Measurements from ENCODE around the gene SYNC. TPM values are rescaled to one million over a fixed set of nuclear protein-coding genes. Genes with fewer than 3 reads are reported as not detected.

SYNC gene
- total and polyA plus RNA-seq, 2 of the 8 experiments (the other 6 are each of a cell fraction or from before 2014, with no cell fraction given), result 0.06 to 0.17 TPM

DNA sequence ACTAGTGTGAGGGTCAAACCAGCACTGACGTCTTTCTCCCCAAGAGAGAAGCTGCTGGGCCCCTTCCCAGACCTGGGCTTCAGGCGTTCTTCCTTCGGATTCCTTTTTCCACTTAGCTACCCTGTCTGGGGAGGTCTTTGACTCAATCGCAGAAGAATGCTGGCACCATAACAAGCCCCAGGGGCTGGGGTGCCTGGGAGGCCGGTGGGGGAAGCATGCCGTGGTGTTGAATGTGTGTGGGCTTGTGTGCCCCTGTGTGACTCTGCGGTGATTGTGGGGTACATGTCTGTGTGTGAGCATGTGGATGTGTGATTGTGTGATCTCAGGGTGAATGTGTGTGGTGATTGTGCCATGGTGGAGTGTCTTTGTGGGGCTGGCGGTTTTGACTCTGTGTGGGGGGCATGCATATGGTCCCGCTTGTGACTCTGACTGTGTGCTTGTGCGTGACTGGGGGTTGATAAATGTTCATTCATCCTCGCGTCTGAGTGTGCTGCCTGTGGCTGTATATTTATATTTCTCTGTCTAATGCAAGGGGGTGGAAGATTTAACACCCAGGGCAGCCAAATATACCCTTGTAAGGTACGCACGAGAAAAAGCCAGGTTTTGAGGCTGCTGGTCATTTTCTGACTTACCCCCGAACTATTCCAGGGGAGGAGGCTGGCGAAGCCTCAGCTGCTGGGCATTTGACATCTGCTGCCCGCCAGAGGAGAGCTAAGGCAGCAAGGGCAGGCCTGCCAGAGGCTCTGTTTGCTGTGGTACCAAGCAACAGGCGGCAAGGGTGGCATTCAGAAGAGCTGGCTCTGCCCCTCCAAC is 1.1 kb upstream of the SYNC start:
- Histone ChIP-seq H3K23ac (ENCODE audit: insufficient read length) (no peak overlapping the region), H4K20me1 (replicated peaks in 1 of 2; ENCODE audit: control insufficient read depth in 1 of 2, insufficient read depth in 2 of 2, low read length in 2 of 2) (no peaks in the 10 kb centered on the region), H4K5ac (ENCODE audit: insufficient read length, low read depth, low read length) (no peak overlapping the region), H2BK20ac (ENCODE audit: low read length) (peak overlapping the region; percentile 82; the same call in 1 of the 2 replicates), H2BK15ac (ENCODE audit: low read length) (peak overlapping the region; percentile 55; the same call in 1 of the 2 replicates), H3K27me3 (replicated peaks in 1 of 4; ENCODE audit: control insufficient read depth in 3 of 4, extremely low read depth in 1 of 4, insufficient read depth in 3 of 4, low read length in 3 of 4) (peaks cover 5 to 35% (median 29%) of the 10 kb centered on the region in 4 experiments), H3K36me3 (ENCODE audit: control insufficient read depth in 2 of 4, insufficient read depth in 4 of 4, low read length in 3 of 4) (no peaks in the 10 kb centered on the region), H4K8ac (ENCODE audit: extremely low read depth, insufficient read depth, low read length) (peak overlapping the region; percentile 57; the same call in 1 of the 2 replicates), H3K9me3 (ENCODE audit: insufficient read depth in 2 of 2, low read depth in 1 of 2, low read length in 1 of 2) (no peaks in the 10 kb centered on the region), H3K27ac (ENCODE audit: low read depth, low read length) (no peak overlapping the region), H3K4me3 (ENCODE audit: extremely low read depth in 1 of 4, insufficient read depth in 2 of 4, low read depth in 3 of 4, low read length in 4 of 4) (peak overlapping the region in 2 of 4 experiments; percentile 29 to 69; a peak in 4 of 8 replicates), H2BK120ac (replicated peaks; ENCODE audit: low read depth, low read length) (no peak overlapping the region), H3K4me1 (replicated peaks in 1 of 4; ENCODE audit: control insufficient read depth in 3 of 4, insufficient read depth in 4 of 4, low read length in 3 of 4) (peaks cover 0 to 15% (median 6%) of the 10 kb centered on the region in 4 experiments; a peak in 6 of 7 replicates), H2BK5ac (ENCODE audit: low read depth, low read length) (no peak overlapping the region), H2BK12ac (ENCODE audit: low read depth, low read length) (peak overlapping the region; percentile 80; the same call in 1 of the 2 replicates), H3K4me2 (ENCODE audit: insufficient read depth in 1 of 2, low read depth in 2 of 2, low read length in 2 of 2) (peak overlapping the region; percentile 78 to 98), H3K56ac (replicated peaks; ENCODE audit: insufficient read length, low read depth, low read length) (no peak overlapping the region), H3K4ac (replicated peaks; ENCODE audit: insufficient read length, low read depth, low read length) (no peak overlapping the region), H2AFZ (ENCODE audit: low read length) (no peak overlapping the region), H3K23me2 (ENCODE audit: low read depth, low read length) (peaks cover 9% of the 10 kb centered on the region; the same call in 1 of the 2 replicates), H3K79me2 (ENCODE audit: control insufficient read depth in 1 of 2, insufficient read depth in 2 of 2, low read length in 2 of 2) (no peaks in the 10 kb centered on the region), H4K91ac (replicated peaks; ENCODE audit: insufficient read length, low read length) (no peak overlapping the region), H3K14ac (ENCODE audit: insufficient read length) (no peak overlapping the region), H2AK5ac (ENCODE audit: low read depth, low read length) (peak overlapping the region; percentile 72; the same call in 1 of the 2 replicates), H3K9ac (replicated peaks in 1 of 4; ENCODE audit: extremely low read depth in 1 of 4, low read depth in 3 of 4, low read length in 3 of 4) (peak overlapping the region in 2 of 4 experiments; percentile 19 to 32; a peak in 3 of 7 replicates), H3K79me1 (ENCODE audit: low read depth, low read length) (no peaks in the 10 kb centered on the region), H3K18ac (ENCODE audit: extremely low read depth, low read length) (peak overlapping the region; percentile 60)
- 67% methylated on average over 18 of the region's 18 CpGs; no CpG with 5 or more reads in 1 of the 2 experiments for WGBS, 2 experiments (ENCODE audit: extremely low coverage in 1 of 2, insufficient coverage in 1 of 2, insufficient read length in 1 of 2, insufficient replicate concordance in 2 of 2, low coverage in 1 of 2, low lambda C conversion rate in 2 of 2, missing lambda C conversion rate in 1 of 2)
- CTCF ChIA-PET (ENCODE audit: partially characterized antibody), result interaction anchor here (1.2 to 6.6 kb wide), 6 partner anchors 9 to 69 kb away, joined by 3 to 68 read pairs (median 4); no protein-coding TSS in a partner anchor
- POLR2A ChIA-PET (ENCODE audit: partially characterized antibody), result interaction anchor here (1.0 to 7.4 kb wide), 6 partner anchors 16 to 71 kb away, joined by 3 to 53 read pairs (median 4); partner anchors contain the start of gene RBBP4
- FAIRE-seq, result no peak
- DNase-seq (ENCODE audit: low read depth in 1 of 2, low spot score in 2 of 2), result no peak
- TF ChIP-seq CBX8 (IDR thresholded peaks at IDR 0.05; ENCODE audit: borderline replicate concordance, low read depth, low read length), result no peak
- TF ChIP-seq SIX5 (IDR thresholded peaks at IDR 0.05; ENCODE audit: low read depth, low read length), result no peak
- TF ChIP-seq MAFK (IDR thresholded peaks at IDR 0.05; ENCODE audit: low read depth, low read length), result no peak
- TF ChIP-seq JUND (IDR thresholded peaks at IDR 0.05; ENCODE audit: low read length), result no peak
- TF ChIP-seq SP2 (IDR thresholded peaks at IDR 0.05; ENCODE audit: low read length), result no peak
- no peak for TF ChIP-seq TBP (IDR thresholded peaks at IDR 0.05; ENCODE audit: low read depth, low read length)
- TF ChIP-seq, protein P1, sequence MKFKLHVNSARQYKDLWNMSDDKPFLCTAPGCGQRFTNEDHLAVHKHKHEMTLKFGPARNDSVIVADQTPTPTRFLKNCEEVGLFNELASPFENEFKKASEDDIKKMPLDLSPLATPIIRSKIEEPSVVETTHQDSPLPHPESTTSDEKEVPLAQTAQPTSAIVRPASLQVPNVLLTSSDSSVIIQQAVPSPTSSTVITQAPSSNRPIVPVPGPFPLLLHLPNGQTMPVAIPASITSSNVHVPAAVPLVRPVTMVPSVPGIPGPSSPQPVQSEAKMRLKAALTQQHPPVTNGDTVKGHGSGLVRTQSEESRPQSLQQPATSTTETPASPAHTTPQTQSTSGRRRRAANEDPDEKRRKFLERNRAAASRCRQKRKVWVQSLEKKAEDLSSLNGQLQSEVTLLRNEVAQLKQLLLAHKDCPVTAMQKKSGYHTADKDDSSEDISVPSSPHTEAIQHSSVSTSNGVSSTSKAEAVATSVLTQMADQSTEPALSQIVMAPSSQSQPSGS (IDR thresholded peaks at IDR 0.05; ENCODE audit: low read length), result no peak
